HCT116 (cell line): Measurements from ENCODE around the gene SPHK1. TPM values are rescaled to one million over a fixed set of nuclear protein-coding genes. Genes with fewer than 3 reads are reported as not detected.

Experiments
- ATAC-seq: fragments of 200-7000 bp; cut with Tn5 transposase; 2 replicates; pipeline ENCODE4 v1.9.1; 2020; ENCODE audit warnings: mild to moderate bottlenecking, moderate library complexity
- BruUV-seq: library from RNA; stranded (reverse); fragments of 400-500 nt; replicated peaks from 2 replicates; lab custom pipeline; 2021; lab: Mats Ljungman, UMichigan
- CTCF ChIA-PET: fragments of 300-600 bp; sonication (Branson Sonifier 250); formaldehyde crosslinking; loops from one replicate; lab custom pipeline; 2021; ENCODE audit warnings: antibody characterized with exemption; lab: Charles Lee
- POLR2A ChIA-PET: fragments of 300-600, 350-600 bp; sonication (Branson Sonifier 250); formaldehyde crosslinking; loops from one replicate; lab custom pipeline; 2021; ENCODE audit warnings: antibody characterized with exemption; lab: Charles Lee
- RAD21 ChIA-PET, 2 experiments: fragments of 300-600 bp; sonication (Branson Sonifier 250); formaldehyde crosslinking; loops; one replicate each; lab custom pipeline; 2023; ENCODE audit warnings: low total read pairs in 2 of 2; ENCODE audit not compliant: uncharacterized antibody in 2 of 2, unreplicated experiment in 2 of 2, low non-redundant PET in 1 of 2; lab: Charles Lee
- DNase-seq: peaks from one replicate; pipeline ENCODE4 v3.0.0-alpha.2; 2010; ENCODE audit warnings: low read depth, low spot score
- H2AFZ ChIP-seq: fragments of 200-600 bp; shearing (Covaris generic), sonication (generic); 2 replicates; pipeline ENCODE4 v1.6.1; 2017; ENCODE audit warnings: low read depth, mixed run types, mixed read lengths, antibody characterized with exemption, low read length; ENCODE audit not compliant: poor library complexity, severe bottlenecking
- H3K27ac ChIP-seq: 2 replicates; pipeline ENCODE4 v1.5.1; 2012; ENCODE audit warnings: low read depth, low read length
- H3K27me3 ChIP-seq: fragments of 200-600 bp; sonication (generic); 2 replicates; pipeline ENCODE4 v1.6.1; 2016; ENCODE audit warnings: mixed run types, low read length, mixed read lengths; ENCODE audit not compliant: insufficient read depth
- H3K36me3 ChIP-seq, 2 experiments: fragments of 200-500 bp in 1 of 2; fragments of 200-600 bp in 1 of 2; sonication (Bioruptor generic) in 1 of 2; sonication (generic) in 1 of 2; 2 replicates each; pipeline versions ENCODE4 v1.5.1 to v1.6.1; 2014 to 2016; ENCODE audit warnings: low read length in 2 of 2, inconsistent platforms in 1 of 2, mixed read lengths in 1 of 2, mixed run types in 1 of 2; ENCODE audit not compliant: insufficient read depth in 2 of 2, control insufficient read depth in 1 of 2
- H3K4me1 ChIP-seq, 2 experiments: fragments of 200-600 bp in 1 of 2; sonication (generic) in 1 of 2; 2 replicates each; pipeline versions ENCODE4 v1.5.1 to v1.6.1; 2012 to 2017; ENCODE audit warnings: low read length in 2 of 2, inconsistent platforms in 1 of 2, mild to moderate bottlenecking in 1 of 2, mixed read lengths in 1 of 2, mixed run types in 1 of 2, moderate library complexity in 1 of 2; ENCODE audit not compliant: insufficient read depth in 2 of 2, control insufficient read depth in 1 of 2
- H3K4me2 ChIP-seq: fragments of 200-600 bp; sonication (generic); 2 replicates; pipeline ENCODE4 v1.6.1; 2017; ENCODE audit warnings: mixed run types, low read length, mixed read lengths
- H3K4me3 ChIP-seq, 2 experiments: fragments of 200-600 bp in 1 of 2; sonication (generic) in 1 of 2; replicated peaks in 1 of 2; 2 replicates each; pipeline ENCODE4 v1.5.1; 2011 to 2016; ENCODE audit warnings: low read length in 2 of 2, control low read depth in 1 of 2, low read depth in 1 of 2, mild to moderate bottlenecking in 1 of 2, mixed read lengths in 1 of 2, mixed run types in 1 of 2
- H3K79me2 ChIP-seq: fragments of 200-600 bp; sonication (generic); 2 replicates; pipeline ENCODE4 v1.6.1; 2017; ENCODE audit warnings: mild to moderate bottlenecking, mixed run types, low read length, moderate library complexity, mixed read lengths; ENCODE audit not compliant: insufficient read depth
- H3K9ac ChIP-seq: fragments of 200-600 bp; sonication (generic); 2 replicates; pipeline ENCODE4 v1.6.1; 2016; ENCODE audit warnings: low read length, mixed read lengths
- H3K9me2 ChIP-seq: fragments of 200-600 bp; sonication (generic), shearing (Covaris generic); 2 replicates; pipeline ENCODE4 v1.6.1; 2017; ENCODE audit warnings: mixed run types, mild to moderate bottlenecking, moderate library complexity; ENCODE audit not compliant: insufficient read depth
- H3K9me3 ChIP-seq, 2 experiments: fragments of 200-500 bp in 1 of 2; fragments of 200-600 bp in 1 of 2; sonication (Bioruptor generic) in 1 of 2; sonication (generic) in 1 of 2; 2 replicates each; pipeline ENCODE4 v1.6.1; 2014 to 2017; ENCODE audit warnings: low read length in 2 of 2, mixed read lengths in 2 of 2, inconsistent platforms in 1 of 2, low read depth in 1 of 2, mild to moderate bottlenecking in 1 of 2, mixed run types in 1 of 2, moderate library complexity in 1 of 2; ENCODE audit not compliant: control insufficient read depth in 1 of 2, insufficient read depth in 1 of 2
- H4K20me1 ChIP-seq: fragments of 200-600 bp; sonication (generic), shearing (Covaris generic); 2 replicates; pipeline ENCODE4 v1.6.1; 2017; ENCODE audit warnings: mixed run types, mild to moderate bottlenecking, moderate library complexity; ENCODE audit not compliant: insufficient read depth
- CEBPB ChIP-seq: IDR thresholded peaks from 2 replicates; pipeline ENCODE4 v1.6.1; 2012; ENCODE audit warnings: low read depth
- ELF1 ChIP-seq: IDR thresholded peaks from 2 replicates; pipeline ENCODE4 v1.6.1; 2012; ENCODE audit warnings: low read depth, borderline replicate concordance
- EZH2 ChIP-seq: fragments of 200-600 bp; sonication (generic); IDR thresholded peaks from 2 replicates; pipeline ENCODE4 v1.6.1; 2017; ENCODE audit warnings: antibody characterized with exemption, mixed run types
- JUND ChIP-seq: IDR thresholded peaks from 2 replicates; pipeline ENCODE4 v1.6.1; 2012
- RAD21 ChIP-seq: IDR thresholded peaks from 2 replicates; pipeline ENCODE4 v1.6.1; 2012; ENCODE audit warnings: low read depth, mild to moderate bottlenecking
- SIN3A ChIP-seq: IDR thresholded peaks from 2 replicates; pipeline ENCODE4 v1.6.1; 2012; ENCODE audit warnings: low read depth
- YY1 ChIP-seq: IDR thresholded peaks from 2 replicates; pipeline ENCODE4 v1.6.1; 2011; ENCODE audit warnings: low read length, low read depth, moderate library complexity, mild to moderate bottlenecking; ENCODE audit not compliant: insufficient replicate concordance; ENCODE audit errors: extremely low read depth
- ZNF274 ChIP-seq: fragments of 200-500 bp; sonication (Bioruptor generic); IDR thresholded peaks from 2 replicates; pipeline ENCODE4 v1.6.1; 2014; ENCODE audit warnings: mild to moderate bottlenecking, low read depth, low read length, inconsistent platforms
- intact Hi-C: fragments of 100-400 bp; cut with micrococcal nuclease; formaldehyde crosslinking; loops from 2 replicates; pipeline ENCODE4 v1.10.0; 2022
- total RNA-seq: library from RNA; stranded (reverse); gene quantifications from one replicate; pipeline ENCODE4 v1.2.1, GENCODE V29; 2021; ENCODE audit not compliant: unreplicated experiment
- TF ChIP-seq, protein P1 (sequence below): IDR thresholded peaks from 2 replicates; pipeline ENCODE4 v1.6.1; 2012; ENCODE audit warnings: low read depth
- TF ChIP-seq, protein P2 (sequence below): IDR thresholded peaks from 2 replicates; pipeline ENCODE4 v1.6.1; 2011; ENCODE audit warnings: mild to moderate bottlenecking, low read length, moderate library complexity; ENCODE audit not compliant: insufficient replicate concordance; ENCODE audit errors: extremely low read depth
- TF ChIP-seq, protein P3 (sequence below), 3 experiments: fragments of 200-600 bp in 1 of 3; sonication (generic) in 1 of 3; IDR thresholded peaks in 2 of 3; conservative IDR thresholded peaks in 1 of 3; 2 replicates each; pipeline ENCODE4 v1.5.1; 2012 to 2017; ENCODE audit warnings: low read depth in 2 of 3, low read length in 2 of 3, antibody characterized with exemption in 1 of 3, borderline replicate concordance in 1 of 3, control low read depth in 1 of 3, mild to moderate bottlenecking in 1 of 3, mixed read lengths in 1 of 3, mixed run types in 1 of 3, moderate library complexity in 1 of 3; ENCODE audit not compliant: insufficient read depth in 1 of 3
- TF ChIP-seq, protein P4 (sequence below): IDR thresholded peaks from 2 replicates; pipeline ENCODE4 v1.6.1; 2012

The SPHK1 gene
- total RNA-seq, 1 experiment from 2014 or later, result 4.6 TPM

DNA sequence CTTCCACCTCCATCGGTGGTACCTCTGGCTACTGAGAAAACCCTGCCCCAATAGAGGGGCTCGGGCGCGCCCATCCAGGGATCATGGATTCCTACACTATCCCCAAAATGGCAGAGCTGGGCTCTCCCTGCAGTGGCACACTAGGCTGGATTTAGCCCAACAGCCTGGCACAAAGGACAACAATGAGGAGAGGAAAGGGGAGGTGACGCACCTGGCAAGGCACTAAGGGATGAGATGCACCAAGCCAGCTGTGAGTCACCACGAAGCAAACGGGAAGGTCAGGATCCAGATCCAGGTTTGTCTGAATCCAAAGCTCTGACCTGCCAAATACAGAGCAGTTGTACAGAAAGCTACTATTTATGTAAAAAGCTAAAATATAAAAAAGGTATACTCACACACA is 50.5 kb downstream of the SPHK1 start:
- intact Hi-C loops, result no loop called here
- Histone ChIP-seq H3K27me3 (no peaks in the 10 kb centered on the region), H4K20me1 (peaks cover 23% of the 10 kb centered on the region; the same call in 1 of the 2 replicates), H3K4me3 (no peak overlapping the region), H3K4me1 (peaks cover 0 to 11% of the 10 kb centered on the region in 2 experiments; a peak in 1 of 4 replicates), H3K9me2 (no peaks in the 10 kb centered on the region), H3K36me3 (no peaks in the 10 kb centered on the region), H3K79me2 (peaks cover 97% of the 10 kb centered on the region), H3K9me3 (no peaks in the 10 kb centered on the region), H2AFZ (no peak overlapping the region), H3K9ac (no peak overlapping the region), H3K4me2 (no peak overlapping the region), H3K27ac (no peak overlapping the region)
- ChIA-PET POLR2A (no interaction called here), RAD21 (interaction anchor here in 1 of 2 experiments (0.5 kb wide), 1 partner anchor 772 kb away, joined by 3 read pairs; no protein-coding TSS in a partner anchor), CTCF (interaction anchor here (0.5 to 1.4 kb wide), 7 partner anchors 24 to 253 kb away, joined by 3 to 9 read pairs (median 4); no protein-coding TSS in a partner anchor)
- DNase-seq (no peak), ATAC-seq (no peak)
- TF ChIP-seq YY1 (no peak), JUND (no peak), RAD21 (no peak), ELF1 (no peak), ZNF274 (no peak), CEBPB (no peak), EZH2 (no peak), SIN3A (no peak)
- TF ChIP-seq, protein P1, sequence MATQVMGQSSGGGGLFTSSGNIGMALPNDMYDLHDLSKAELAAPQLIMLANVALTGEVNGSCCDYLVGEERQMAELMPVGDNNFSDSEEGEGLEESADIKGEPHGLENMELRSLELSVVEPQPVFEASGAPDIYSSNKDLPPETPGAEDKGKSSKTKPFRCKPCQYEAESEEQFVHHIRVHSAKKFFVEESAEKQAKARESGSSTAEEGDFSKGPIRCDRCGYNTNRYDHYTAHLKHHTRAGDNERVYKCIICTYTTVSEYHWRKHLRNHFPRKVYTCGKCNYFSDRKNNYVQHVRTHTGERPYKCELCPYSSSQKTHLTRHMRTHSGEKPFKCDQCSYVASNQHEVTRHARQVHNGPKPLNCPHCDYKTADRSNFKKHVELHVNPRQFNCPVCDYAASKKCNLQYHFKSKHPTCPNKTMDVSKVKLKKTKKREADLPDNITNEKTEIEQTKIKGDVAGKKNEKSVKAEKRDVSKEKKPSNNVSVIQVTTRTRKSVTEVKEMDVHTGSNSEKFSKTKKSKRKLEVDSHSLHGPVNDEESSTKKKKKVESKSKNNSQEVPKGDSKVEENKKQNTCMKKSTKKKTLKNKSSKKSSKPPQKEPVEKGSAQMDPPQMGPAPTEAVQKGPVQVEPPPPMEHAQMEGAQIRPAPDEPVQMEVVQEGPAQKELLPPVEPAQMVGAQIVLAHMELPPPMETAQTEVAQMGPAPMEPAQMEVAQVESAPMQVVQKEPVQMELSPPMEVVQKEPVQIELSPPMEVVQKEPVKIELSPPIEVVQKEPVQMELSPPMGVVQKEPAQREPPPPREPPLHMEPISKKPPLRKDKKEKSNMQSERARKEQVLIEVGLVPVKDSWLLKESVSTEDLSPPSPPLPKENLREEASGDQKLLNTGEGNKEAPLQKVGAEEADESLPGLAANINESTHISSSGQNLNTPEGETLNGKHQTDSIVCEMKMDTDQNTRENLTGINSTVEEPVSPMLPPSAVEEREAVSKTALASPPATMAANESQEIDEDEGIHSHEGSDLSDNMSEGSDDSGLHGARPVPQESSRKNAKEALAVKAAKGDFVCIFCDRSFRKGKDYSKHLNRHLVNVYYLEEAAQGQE, result no peak
- TF ChIP-seq, protein P2, sequence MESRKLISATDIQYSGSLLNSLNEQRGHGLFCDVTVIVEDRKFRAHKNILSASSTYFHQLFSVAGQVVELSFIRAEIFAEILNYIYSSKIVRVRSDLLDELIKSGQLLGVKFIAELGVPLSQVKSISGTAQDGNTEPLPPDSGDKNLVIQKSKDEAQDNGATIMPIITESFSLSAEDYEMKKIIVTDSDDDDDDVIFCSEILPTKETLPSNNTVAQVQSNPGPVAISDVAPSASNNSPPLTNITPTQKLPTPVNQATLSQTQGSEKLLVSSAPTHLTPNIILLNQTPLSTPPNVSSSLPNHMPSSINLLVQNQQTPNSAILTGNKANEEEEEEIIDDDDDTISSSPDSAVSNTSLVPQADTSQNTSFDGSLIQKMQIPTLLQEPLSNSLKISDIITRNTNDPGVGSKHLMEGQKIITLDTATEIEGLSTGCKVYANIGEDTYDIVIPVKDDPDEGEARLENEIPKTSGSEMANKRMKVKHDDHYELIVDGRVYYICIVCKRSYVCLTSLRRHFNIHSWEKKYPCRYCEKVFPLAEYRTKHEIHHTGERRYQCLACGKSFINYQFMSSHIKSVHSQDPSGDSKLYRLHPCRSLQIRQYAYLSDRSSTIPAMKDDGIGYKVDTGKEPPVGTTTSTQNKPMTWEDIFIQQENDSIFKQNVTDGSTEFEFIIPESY, result no peak
- TF ChIP-seq, protein P3, sequence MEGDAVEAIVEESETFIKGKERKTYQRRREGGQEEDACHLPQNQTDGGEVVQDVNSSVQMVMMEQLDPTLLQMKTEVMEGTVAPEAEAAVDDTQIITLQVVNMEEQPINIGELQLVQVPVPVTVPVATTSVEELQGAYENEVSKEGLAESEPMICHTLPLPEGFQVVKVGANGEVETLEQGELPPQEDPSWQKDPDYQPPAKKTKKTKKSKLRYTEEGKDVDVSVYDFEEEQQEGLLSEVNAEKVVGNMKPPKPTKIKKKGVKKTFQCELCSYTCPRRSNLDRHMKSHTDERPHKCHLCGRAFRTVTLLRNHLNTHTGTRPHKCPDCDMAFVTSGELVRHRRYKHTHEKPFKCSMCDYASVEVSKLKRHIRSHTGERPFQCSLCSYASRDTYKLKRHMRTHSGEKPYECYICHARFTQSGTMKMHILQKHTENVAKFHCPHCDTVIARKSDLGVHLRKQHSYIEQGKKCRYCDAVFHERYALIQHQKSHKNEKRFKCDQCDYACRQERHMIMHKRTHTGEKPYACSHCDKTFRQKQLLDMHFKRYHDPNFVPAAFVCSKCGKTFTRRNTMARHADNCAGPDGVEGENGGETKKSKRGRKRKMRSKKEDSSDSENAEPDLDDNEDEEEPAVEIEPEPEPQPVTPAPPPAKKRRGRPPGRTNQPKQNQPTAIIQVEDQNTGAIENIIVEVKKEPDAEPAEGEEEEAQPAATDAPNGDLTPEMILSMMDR (IDR thresholded peaks at IDR 0.05 in 2 of 3, conservative IDR thresholded peaks at IDR 0.05 in 1 of 3; ENCODE audit: borderline replicate concordance in 1 of 3, insufficient read depth in 1 of 3, low read depth in 2 of 3, low read length in 2 of 3), result no peak
- TF ChIP-seq, protein P4, sequence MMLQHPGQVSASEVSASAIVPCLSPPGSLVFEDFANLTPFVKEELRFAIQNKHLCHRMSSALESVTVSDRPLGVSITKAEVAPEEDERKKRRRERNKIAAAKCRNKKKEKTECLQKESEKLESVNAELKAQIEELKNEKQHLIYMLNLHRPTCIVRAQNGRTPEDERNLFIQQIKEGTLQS, result no peak
- BruUV-seq, result no TSS peak
